Measurements from ENCODE around the gene BZW1.

BZW1 gene

DNA sequence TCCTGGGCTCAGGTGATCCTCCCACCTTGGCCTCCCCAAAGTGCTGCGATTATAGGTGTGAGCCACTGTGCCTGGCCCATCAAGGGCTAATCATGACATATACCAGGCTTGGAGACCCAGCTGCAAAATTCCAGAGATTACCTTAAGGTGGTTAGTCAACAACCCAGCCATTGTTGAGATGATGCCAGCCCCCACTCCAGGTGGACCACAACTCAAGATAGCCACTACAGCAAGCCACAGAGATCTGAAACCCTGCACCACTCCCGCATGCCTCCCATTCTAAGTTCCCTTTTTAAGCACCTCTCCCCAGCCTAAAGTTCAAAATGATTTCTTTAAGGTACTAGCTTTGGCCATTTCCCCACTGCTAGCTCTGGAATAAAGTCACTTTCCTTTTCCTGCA lies 57.3 kb downstream of the BZW1 start:
- no peak for DNase-seq (ENCODE audit: insufficient read length, low spot score)
- FAIRE-seq = no peak

- FAIRE-seq (no peak), DNase-seq (ENCODE audit: insufficient read length, low spot score) (no peak)
Observed at GRCh38 chr2:200871151-200871550, 59.4 kb downstream of the BZW1 start.

- FAIRE-seq (no peak), DNase-seq (ENCODE audit: insufficient read length, low spot score) (no peak)
Observed at GRCh38 chr2:200873560-200873959, 61.9 kb downstream of the BZW1 start.

Measured in HTR-8/SVneo (cell line).